ENCODE results near the gene DOLPP1.
"Not testable (repeated sequence)": the region's sequence is repeated elsewhere in the genome, so short reads cannot be mapped to it uniquely, and the experiment has no call there.

Gene DOLPP1, protein sequence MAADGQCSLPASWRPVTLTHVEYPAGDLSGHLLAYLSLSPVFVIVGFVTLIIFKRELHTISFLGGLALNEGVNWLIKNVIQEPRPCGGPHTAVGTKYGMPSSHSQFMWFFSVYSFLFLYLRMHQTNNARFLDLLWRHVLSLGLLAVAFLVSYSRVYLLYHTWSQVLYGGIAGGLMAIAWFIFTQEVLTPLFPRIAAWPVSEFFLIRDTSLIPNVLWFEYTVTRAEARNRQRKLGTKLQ

GRCh38 chr9:129080601-129081387 lies at the start of gene DOLPP1:
Gene DOLPP1 (plus strand): TSS chr9:129081111. CDS start chr9:129081132, 21 bp downstream.
- DNase-seq (ENCODE audit: low spot score): peak; percentile 99

- no peak for DNase-seq (ENCODE audit: low spot score)
Measured at GRCh38 chr9:129031514-129031913, 49.4 kb upstream of the DOLPP1 start.

DNA sequence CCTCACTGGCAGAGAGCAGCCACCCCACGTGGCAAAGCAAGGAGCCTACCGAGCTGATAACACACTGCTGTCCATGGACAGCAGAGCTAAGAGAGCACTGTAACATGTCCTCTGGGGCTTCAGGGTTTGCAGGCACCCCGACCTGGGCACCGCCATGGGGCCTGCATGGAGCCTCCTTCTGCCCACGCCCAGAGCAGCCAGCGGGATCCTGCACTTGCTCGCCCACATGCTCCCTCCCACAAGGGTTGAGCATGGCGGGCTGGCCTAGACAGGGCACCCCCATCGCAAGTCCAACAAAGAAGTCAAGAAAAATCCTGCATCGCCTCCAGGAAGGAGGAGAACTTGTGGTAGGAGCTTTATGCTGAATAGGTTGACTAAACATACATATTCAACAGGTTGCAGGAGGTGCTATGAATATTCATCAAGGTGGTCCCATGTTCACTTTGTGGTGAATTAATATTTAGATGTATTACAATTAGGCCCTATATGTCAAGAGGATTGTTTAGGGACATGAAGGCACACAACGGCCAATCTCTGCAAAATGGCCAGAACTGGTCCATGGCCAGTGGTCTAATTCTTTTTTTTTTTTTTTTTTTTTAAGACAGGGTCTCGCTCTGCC lies 48.3 kb upstream of the DOLPP1 start:
- DNase-seq (ENCODE audit: low spot score): no peak

DNA sequence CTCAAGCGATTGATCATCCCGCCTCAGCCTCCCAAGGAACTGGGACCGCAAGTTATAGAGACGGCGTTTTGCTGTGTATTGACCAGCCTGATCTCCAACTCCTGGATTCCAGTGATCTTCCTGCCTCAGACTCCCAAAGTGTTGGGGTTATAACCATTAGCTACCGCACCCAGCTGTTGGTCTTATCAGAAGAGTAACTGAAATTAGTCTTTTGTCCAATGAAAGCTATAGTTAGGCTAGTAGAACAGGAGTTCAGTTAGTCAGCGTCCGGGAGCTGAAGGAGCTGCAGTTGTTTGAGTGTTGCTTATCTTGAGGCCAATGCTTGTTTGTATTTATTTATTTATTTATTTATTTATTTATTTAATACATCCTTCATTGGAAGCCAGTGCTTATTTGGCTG lies 47.7 kb upstream of the DOLPP1 start:
- DNase-seq (ENCODE audit: low spot score): no peak

GRCh38 chr9:129035838-129036237 lies 45.1 kb upstream of the DOLPP1 start:
- DNase-seq (ENCODE audit: low spot score): not testable (repeated sequence)

DNA sequence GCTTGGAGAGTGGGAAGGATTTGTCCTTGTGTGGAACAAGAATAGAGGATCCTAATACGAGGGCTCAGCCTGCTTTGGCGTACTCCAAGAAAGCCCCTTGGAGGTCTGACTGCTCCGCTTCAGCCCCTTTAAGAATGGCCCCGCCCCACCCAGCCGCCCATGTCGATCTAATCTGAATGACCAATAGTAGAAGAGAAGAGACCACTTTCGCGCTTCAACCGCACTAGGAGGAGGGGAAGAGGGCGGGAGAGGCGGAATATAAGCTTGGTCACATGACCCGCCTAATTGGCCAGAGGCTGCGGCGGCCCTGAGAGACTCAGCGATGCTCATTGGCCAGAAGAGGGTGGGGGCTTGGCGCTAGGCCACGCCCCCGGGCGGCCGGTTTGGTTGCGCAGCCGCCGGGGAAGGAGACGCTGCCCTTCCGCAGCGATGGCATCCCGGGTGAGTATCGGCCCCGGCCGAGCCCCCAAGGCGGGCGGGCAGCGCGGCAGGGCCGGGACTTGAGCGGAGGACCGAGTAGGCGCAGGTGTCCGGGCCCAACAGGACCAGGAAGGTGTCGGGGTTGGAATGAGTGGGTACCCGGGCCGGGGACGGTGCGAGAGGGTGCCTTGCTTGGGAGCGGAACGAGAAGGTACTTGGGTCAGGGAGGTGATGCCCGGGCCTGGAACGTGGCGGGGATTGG lies 44.5 kb upstream of the DOLPP1 start, which contains the start of gene MIGA2:
MIGA2 (plus strand) TSS at position 386 of the 682 bp plus-strand sequence. CDS start 3,969 bp downstream, outside the sequence.
- DNase-seq (ENCODE audit: low spot score): peak; percentile 100

DNA sequence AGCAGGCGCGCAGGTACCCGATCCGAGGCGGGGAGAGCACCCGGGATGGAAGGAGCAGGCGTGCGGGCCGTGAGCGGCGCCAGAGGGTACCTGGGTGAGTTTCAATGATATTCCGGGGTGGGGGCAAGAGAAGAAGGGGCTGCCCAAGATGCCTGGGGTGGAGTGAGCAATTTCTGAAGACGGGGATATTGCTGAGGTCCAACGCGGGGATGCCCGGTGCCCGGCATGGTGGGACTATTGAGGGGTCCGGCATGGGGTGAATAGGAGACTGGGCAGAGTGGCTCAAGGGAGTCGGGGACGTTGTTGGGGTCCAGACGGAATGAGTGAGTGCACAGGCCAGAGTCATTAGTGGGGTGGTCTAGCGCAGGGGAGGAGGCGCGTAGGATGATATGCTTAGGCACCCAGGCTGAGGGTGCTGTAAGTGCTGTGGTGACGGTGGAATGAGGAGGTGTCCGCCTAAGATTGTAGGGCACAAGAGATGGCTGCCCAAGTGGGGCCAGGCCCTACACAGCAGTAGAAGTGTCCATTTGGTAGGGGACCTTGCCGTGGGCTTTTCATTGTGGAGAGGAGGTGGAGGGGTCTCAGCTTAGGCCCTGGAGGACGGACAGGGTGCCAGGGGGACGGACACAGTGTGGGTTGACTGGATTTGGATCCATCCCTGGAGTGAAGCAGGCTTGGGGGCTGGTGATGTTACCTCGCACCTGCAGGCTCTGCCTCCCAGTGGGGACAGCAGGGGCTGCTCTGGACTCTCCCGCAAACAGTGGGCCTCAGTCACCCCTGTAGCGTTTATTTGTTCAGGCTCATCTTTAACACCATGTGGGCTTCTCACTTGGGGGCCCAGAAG lies 43.8 kb upstream of the DOLPP1 start:
- DNase-seq (ENCODE audit: low spot score): no peak

DNA sequence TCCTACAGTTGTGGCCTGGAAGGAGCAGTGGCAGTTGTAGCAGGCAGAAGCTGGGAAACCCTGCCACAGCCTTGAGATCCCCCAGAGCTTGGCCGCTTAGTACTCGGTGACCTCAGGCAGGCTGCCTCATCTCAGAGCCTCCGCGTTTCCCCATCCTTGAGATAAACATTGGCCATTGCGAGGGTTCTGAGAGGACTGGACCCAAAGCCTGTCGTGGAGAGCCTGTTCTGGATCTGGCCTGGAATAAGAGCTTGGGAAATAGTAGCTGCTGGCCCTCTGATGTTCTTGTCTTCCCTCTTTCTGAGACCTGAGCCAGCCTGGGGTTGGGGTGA lies 43.2 kb upstream of the DOLPP1 start:
- DNase-seq (ENCODE audit: low spot score): no peak

DNA sequence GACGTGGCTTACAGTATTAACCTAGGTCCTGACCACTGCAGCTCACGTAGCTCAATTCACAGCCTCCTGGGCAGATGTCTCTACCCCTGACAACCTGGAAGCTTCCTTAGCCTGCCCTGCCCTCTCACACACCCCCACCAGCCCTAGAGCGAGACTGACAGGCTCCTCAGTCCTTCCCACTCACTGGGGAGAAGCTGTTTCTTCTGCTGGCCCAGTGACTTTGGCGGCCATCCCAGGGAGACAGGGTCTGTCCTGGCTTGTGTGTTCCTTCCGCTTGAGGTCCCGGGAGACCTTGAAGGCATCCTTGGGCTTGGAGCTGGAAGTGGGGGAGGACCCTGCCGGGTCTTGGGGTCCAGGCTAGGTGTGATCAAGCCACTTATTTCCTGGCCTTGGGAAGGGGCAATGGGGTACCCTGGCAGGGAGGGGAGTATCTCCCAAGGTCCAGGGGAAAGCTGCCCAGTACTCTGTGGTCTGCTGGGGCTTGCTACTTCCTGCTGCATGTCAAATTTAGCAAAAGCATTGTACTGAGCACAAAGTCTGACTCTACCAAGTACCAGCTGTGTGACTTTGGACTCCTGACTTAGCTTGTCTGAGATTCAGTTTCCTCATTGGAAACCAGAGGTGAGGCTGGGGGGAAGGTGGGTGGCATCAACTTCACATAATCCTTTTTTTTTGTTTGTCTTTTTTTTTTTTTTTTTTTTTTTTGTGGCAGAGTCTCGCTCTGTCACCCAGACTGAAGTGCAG lies 42.6 kb upstream of the DOLPP1 start:
- no peak for DNase-seq (ENCODE audit: low spot score)

DNA sequence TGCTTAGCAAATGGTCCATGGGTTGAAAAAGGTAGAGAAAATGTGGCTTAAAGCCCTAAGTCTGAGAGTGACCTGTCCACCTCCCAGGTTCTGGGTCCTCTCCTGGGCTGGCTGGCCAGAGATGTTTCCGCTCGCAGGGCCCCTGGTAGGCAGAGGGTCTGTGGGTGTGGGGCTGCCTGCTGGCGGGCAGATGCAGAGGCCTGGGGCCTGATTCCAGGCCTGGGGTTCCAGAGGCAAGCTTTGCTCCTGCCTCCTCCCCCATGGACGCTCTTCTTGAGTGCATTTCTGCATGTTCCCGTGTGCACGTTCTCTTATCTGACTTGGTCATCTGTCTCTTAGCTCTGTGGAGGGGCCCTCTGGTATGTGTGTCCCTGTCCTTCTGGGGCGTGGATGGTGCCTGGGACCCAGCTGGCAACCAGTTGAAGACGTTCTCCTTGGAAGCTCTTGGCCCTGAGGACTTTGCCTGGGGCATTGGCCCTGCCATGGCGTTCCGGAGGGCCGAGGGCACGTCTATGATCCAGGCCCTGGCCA lies 40.7 kb upstream of the DOLPP1 start:
- no peak for DNase-seq (ENCODE audit: low spot score)

GRCh38 chr9:129042016-129042415 lies 38.9 kb upstream of the DOLPP1 start:
- no peak for DNase-seq (ENCODE audit: low spot score)

- no peak for DNase-seq (ENCODE audit: low spot score)
Measured at GRCh38 chr9:129052592-129052991, 28.3 kb upstream of the DOLPP1 start.

- no peak for DNase-seq (ENCODE audit: low spot score)
Measured at GRCh38 chr9:129053020-129053419, 27.9 kb upstream of the DOLPP1 start.

- DNase-seq (ENCODE audit: low spot score): no peak
Measured at GRCh38 chr9:129054163-129054851, 26.6 kb upstream of the DOLPP1 start.

- DNase-seq (ENCODE audit: low spot score): no peak
Measured at GRCh38 chr9:129058965-129059795, 21.7 kb upstream of the DOLPP1 start.

- DNase-seq (ENCODE audit: low spot score): no peak
Measured at GRCh38 chr9:129059796-129060785, 20.8 kb upstream of the DOLPP1 start.

- no peak for DNase-seq (ENCODE audit: low spot score)
Measured at GRCh38 chr9:129060991-129061390, 19.9 kb upstream of the DOLPP1 start.

DNA sequence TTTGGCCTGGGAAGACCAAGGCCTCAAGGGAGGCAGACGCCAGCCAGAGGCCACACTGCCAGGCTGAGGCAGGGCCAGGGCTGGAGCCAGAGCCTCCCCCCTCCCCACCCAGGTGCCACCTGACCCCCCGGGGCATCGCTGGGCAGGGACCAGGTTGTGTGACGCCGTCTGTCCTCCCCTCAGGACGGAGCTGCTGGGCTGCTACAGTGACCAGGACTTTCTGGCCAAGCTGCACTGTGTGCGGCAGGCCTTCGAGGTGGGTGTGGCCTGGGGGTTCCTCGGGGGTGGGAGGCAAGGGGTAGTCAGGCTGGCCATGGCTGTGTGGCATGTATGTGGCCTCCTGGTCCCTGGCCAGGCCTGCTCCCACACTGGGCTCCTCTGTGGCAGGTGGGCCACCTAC lies 17.9 kb upstream of the DOLPP1 start:
- DNase-seq (ENCODE audit: low spot score): no peak

All from pons (tissue), 1 donor.